ENCODE data around the gene DDX47. TPM values are rescaled to one million over a fixed set of nuclear protein-coding genes. Genes with fewer than 3 reads are reported as not detected.
A peak's percentile ranks its signal among the peaks of the same experiment; 100 is the strongest.

The DDX47 gene
- total and polyA plus RNA-seq, 9 of the 15 experiments (the other 6 are each of a cell fraction or from before 2014, with no cell fraction given) = 39.4 to 186 (median 64.4) TPM

DNA sequence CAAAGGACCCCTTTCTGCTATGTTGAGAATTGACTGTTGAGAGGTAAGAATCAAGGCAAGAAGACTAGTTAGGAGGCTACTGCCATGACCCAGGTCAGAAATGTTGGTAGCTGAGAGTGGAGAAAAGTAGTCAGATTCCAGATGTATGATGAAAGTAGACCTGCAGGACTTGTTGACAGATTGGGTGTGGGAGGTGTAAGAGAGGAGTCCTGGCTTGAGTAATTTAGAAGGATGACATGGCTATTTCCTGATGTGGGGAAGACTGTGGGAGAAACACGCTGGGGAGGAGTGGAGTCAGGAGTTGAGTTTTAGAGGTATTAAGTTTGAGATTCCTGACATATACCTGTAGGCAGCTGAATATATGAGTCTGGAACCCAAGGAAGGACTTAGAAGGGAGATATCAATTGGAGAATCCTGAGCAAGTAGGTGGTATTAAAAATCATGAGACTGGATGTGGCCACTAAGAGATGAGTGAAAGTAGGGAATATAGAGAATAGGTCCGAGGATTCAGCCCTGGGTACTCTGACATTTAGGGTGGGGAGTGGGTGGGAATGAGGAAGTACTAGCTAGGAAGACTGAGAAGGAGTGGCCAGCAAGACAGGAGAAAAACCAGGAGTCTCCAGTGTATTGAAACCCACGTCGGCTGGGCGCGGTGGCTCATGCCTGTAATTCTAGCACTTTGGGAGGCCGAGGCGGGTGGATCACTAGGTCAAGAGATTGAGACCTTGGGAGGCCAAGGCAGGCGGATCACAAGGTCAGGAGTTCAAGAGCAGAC, 12.6 kb upstream of the DDX47 start:
- ATAC-seq = peak; percentile 59
- POLR2A ChIA-PET = no interaction called here
- peak in 2 of 4 experiments; percentile 55 to 58 for DNase-seq (ENCODE audit: extremely low read depth in 1 of 4, low spot score in 3 of 4)
- CTCF ChIA-PET (ENCODE audit: low intra/inter-chr PET ratio) = interaction anchor here (1.1 kb wide), 1 partner anchor 11 kb away, joined by 3 read pairs; no protein-coding TSS in a partner anchor
- Histone ChIP-seq H3K9me3 (replicated peaks; ENCODE audit: control insufficient read depth, insufficient read depth, low read depth, low read length) (no peaks in the 10 kb centered on the region), H3K79me2 (ENCODE audit: control insufficient read depth, insufficient read depth, low read length) (no peaks in the 10 kb centered on the region), H3K27me3 (ENCODE audit: control insufficient read depth in 2 of 2, insufficient read depth in 2 of 2, low read length in 2 of 2) (no peaks in the 10 kb centered on the region), H3K4me3 (no peak overlapping the region), H3K36me3 (ENCODE audit: control insufficient read depth, insufficient read depth, low read length) (no peaks in the 10 kb centered on the region), H3K27ac (ENCODE audit: extremely low read depth, low read depth, low read length) (no peak overlapping the region), H3K9ac (ENCODE audit: insufficient read depth in 1 of 2, low read depth in 2 of 2, low read length in 2 of 2) (no peak overlapping the region), H3K4me1 (replicated peaks in 1 of 2; ENCODE audit: control insufficient read depth in 2 of 2, insufficient read depth in 2 of 2, low read length in 2 of 2) (peaks cover 6 to 22% of the 10 kb centered on the region in 2 experiments; a peak in 4 of 5 replicates), H3K4me2 (ENCODE audit: insufficient read depth, low read length) (no peak overlapping the region), H4K20me1 (replicated peaks; ENCODE audit: control insufficient read depth, insufficient read depth, low read length) (no peaks in the 10 kb centered on the region), H2AFZ (ENCODE audit: low read depth, low read length) (no peak overlapping the region), H3K9me1 (ENCODE audit: control insufficient read depth, insufficient read depth, low read length) (no peaks in the 10 kb centered on the region)
- 33% methylated on average over 4 of the region's 9 CpGs for WGBS (ENCODE audit: insufficient coverage, low coverage, missing lambda C conversion rate)
- peak; percentile 87 for FAIRE-seq
- BruUV-seq (replicated peaks) = no TSS peak
- intact Hi-C loops (cut with micrococcal nuclease) (no loop called here), in situ Hi-C loops (cut with MboI) (no loop called here)
- TF ChIP-seq MEIS2 (IDR thresholded peaks at IDR 0.05; ENCODE audit: partially characterized antibody) = peak; percentile 95
- peak; percentile 62; the same call in 1 of the 2 replicates for TF ChIP-seq ZEB2 (IDR thresholded peaks at IDR 0.05)
- TF ChIP-seq, protein P1, sequence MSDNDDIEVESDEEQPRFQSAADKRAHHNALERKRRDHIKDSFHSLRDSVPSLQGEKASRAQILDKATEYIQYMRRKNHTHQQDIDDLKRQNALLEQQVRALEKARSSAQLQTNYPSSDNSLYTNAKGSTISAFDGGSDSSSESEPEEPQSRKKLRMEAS (CRISPR knock-in tag; IDR thresholded peaks at IDR 0.05) = no peak
- TF ChIP-seq ZBED1 (IDR thresholded peaks at IDR 0.05) = no peak
- TF ChIP-seq EP400 (IDR thresholded peaks at IDR 0.05) = 0 out of 2 replicates have a peak, but pooled peaks have one; percentile 21
- peak; percentile 81 to 82 for TF ChIP-seq KDM1A (IDR thresholded peaks at IDR 0.05)
- TF ChIP-seq PTTG1 (tag; IDR thresholded peaks at IDR 0.05; ENCODE audit: low read depth) = no peak
- TF ChIP-seq ATF7 (IDR thresholded peaks at IDR 0.05) = peak; percentile 46
- TF ChIP-seq NFE2L1 (tag; IDR thresholded peaks at IDR 0.05; ENCODE audit: borderline replicate concordance, low read depth) = peak; percentile 65
- no peak for TF ChIP-seq ZNF668 (CRISPR knock-in tag; IDR thresholded peaks at IDR 0.05)
- no peak for TF ChIP-seq TSC22D4 (tag; IDR thresholded peaks at IDR 0.05)
- TF ChIP-seq SMARCE1 (IDR thresholded peaks at IDR 0.05) = peak; percentile 64; the same call in 1 of the 2 replicates
- no peak for TF ChIP-seq ZNF324 (CRISPR knock-in tag; IDR thresholded peaks at IDR 0.05)
- TF ChIP-seq ARID1B (IDR thresholded peaks at IDR 0.05) = peak; percentile 77
- peak in 1 of 2 experiments; percentile 44; a peak in 1 of 4 replicates for TF ChIP-seq FOXK2 (conservative IDR thresholded peaks at IDR 0.05 in 1 of 2, IDR thresholded peaks at IDR 0.05 in 1 of 2; ENCODE audit: low read depth in 2 of 2)
- TF ChIP-seq, protein P2, sequence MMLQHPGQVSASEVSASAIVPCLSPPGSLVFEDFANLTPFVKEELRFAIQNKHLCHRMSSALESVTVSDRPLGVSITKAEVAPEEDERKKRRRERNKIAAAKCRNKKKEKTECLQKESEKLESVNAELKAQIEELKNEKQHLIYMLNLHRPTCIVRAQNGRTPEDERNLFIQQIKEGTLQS (IDR thresholded peaks at IDR 0.05) = peak; percentile 65
- TF ChIP-seq, protein P2 (CRISPR knock-in tag; conservative IDR thresholded peaks at IDR 0.05) = no peak
- peak; percentile 54; the same call in 1 of the 2 replicates for TF ChIP-seq CTBP1 (IDR thresholded peaks at IDR 0.05; ENCODE audit: borderline replicate concordance)
- TF ChIP-seq, protein P3, sequence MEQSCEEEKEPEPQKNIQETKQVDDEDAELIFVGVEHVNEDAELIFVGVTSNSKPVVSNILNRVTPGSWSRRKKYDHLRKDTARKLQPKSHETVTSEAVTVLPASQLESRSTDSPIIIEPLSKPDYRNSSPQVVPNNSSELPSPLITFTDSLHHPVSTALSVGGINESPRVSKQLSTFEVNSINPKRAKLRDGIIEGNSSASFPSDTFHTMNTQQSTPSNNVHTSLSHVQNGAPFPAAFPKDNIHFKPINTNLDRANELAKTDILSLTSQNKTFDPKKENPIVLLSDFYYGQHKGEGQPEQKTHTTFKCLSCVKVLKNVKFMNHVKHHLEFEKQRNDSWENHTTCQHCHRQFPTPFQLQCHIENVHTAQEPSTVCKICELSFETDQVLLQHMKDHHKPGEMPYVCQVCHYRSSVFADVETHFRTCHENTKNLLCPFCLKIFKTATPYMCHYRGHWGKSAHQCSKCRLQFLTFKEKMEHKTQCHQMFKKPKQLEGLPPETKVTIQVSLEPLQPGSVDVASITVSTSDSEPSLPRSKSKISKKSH (CRISPR knock-in tag; IDR thresholded peaks at IDR 0.05) = no peak
- TF ChIP-seq MYBL2 (IDR thresholded peaks at IDR 0.05; ENCODE audit: low read depth) = no peak
- no peak for TF ChIP-seq MYBL2 (CRISPR knock-in tag; IDR thresholded peaks at IDR 0.05; ENCODE audit: borderline replicate concordance)
- peak; percentile 92 for TF ChIP-seq MAFG (tag; conservative IDR thresholded peaks at IDR 0.05)
- TF ChIP-seq ZNF143 (CRISPR knock-in tag; IDR thresholded peaks at IDR 0.05) = no peak
